ENCODE measurements around the gene BTBD6.

DNA sequence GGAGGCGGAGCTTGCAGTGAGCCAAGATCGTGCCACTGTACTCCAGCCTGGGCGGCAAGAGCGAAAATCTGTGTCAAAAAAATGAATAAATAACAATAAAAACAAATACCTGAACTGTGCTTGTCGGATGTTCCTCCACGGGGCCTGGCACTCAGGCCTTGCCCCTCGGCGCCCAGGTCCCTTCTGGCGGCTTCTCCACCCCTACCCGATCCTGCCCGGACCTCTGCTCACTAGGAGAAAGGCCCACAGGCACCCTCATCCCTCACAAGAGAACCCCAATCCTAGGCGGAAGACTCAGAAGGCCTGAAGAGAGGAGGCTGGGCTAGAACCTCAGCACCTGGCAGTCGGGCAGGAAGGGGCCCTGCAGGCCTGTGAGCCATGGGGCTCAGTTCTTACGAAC lies 21.0 kb upstream of the BTBD6 start:
- TF ChIP-seq, protein P1, sequence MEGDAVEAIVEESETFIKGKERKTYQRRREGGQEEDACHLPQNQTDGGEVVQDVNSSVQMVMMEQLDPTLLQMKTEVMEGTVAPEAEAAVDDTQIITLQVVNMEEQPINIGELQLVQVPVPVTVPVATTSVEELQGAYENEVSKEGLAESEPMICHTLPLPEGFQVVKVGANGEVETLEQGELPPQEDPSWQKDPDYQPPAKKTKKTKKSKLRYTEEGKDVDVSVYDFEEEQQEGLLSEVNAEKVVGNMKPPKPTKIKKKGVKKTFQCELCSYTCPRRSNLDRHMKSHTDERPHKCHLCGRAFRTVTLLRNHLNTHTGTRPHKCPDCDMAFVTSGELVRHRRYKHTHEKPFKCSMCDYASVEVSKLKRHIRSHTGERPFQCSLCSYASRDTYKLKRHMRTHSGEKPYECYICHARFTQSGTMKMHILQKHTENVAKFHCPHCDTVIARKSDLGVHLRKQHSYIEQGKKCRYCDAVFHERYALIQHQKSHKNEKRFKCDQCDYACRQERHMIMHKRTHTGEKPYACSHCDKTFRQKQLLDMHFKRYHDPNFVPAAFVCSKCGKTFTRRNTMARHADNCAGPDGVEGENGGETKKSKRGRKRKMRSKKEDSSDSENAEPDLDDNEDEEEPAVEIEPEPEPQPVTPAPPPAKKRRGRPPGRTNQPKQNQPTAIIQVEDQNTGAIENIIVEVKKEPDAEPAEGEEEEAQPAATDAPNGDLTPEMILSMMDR (IDR thresholded peaks at IDR 0.05), result no peak
- no peak for TF ChIP-seq POLR2AphosphoS5 (IDR thresholded peaks at IDR 0.05; ENCODE audit: low read depth, low read length)
- no peak for TF ChIP-seq TCF7L2 (IDR thresholded peaks at IDR 0.05; ENCODE audit: low read depth, low read length)
- no peak for TF ChIP-seq SIN3A (IDR thresholded peaks at IDR 0.05; ENCODE audit: borderline replicate concordance, insufficient read depth, low read depth, low read length)

Data from Panc1 (cell line).